ENCODE measurements around the gene SBNO2.
"Not testable (repeated sequence)": the region's sequence is repeated elsewhere in the genome, so short reads cannot be mapped to it uniquely, and the experiment has no call there.

The SBNO2 gene

GRCh38 chr19:1118999-1119398 is 55.1 kb downstream of the SBNO2 start:
- no peak for DNase-seq (ENCODE audit: low read depth)

GRCh38 chr19:1117654-1118053 is 56.4 kb downstream of the SBNO2 start:
- no peak for DNase-seq (ENCODE audit: low read depth)

GRCh38 chr19:1116726-1117581 is 57.1 kb downstream of the SBNO2 start:
- no peak for DNase-seq (ENCODE audit: low read depth)

GRCh38 chr19:1115646-1116420 is 58.2 kb downstream of the SBNO2 start:
- no peak for DNase-seq (ENCODE audit: low read depth)

GRCh38 chr19:1114728-1115127 is 59.3 kb downstream of the SBNO2 start:
- DNase-seq (ENCODE audit: low read depth): not testable (repeated sequence)

GRCh38 chr19:1113986-1114483 is 60.0 kb downstream of the SBNO2 start:
- no peak for DNase-seq (ENCODE audit: low read depth)

GRCh38 chr19:1113030-1113985 is 60.8 kb downstream of the SBNO2 start:
- DNase-seq (ENCODE audit: low read depth): no peak

GRCh38 chr19:1112268-1113029 is 61.6 kb downstream of the SBNO2 start:
- DNase-seq (ENCODE audit: low read depth): no peak

GRCh38 chr19:1111641-1112267 is 62.3 kb downstream of the SBNO2 start:
- no peak for DNase-seq (ENCODE audit: low read depth)

GRCh38 chr19:1110809-1111640 is 63.0 kb downstream of the SBNO2 start:
- DNase-seq (ENCODE audit: low read depth): no peak

GRCh38 chr19:1109697-1110671 is 64.1 kb downstream of the SBNO2 start:
- DNase-seq (ENCODE audit: low read depth): no peak

GRCh38 chr19:1109032-1109551 is 65.0 kb downstream of the SBNO2 start:
- no peak for DNase-seq (ENCODE audit: low read depth)

GRCh38 chr19:1108291-1109031 is 65.6 kb downstream of the SBNO2 start:
- DNase-seq (ENCODE audit: low read depth): no peak

- no peak for DNase-seq (ENCODE audit: low read depth)
These were observed 66.3 kb downstream of the SBNO2 start for GRCh38 chr19:1107661-1108261.

GRCh38 chr19:1106841-1107660 is 67.0 kb downstream of the SBNO2 start:
- no peak for DNase-seq (ENCODE audit: low read depth)
